ENCODE data around the gene AFDN. TPM values are rescaled to one million over a fixed set of nuclear protein-coding genes. Genes with fewer than 3 reads are reported as not detected.

The AFDN gene
- total and polyA plus RNA-seq, 2 of the 8 experiments (the other 6 are each of a cell fraction or from before 2014, with no cell fraction given): 53.4 to 192 TPM

DNA sequence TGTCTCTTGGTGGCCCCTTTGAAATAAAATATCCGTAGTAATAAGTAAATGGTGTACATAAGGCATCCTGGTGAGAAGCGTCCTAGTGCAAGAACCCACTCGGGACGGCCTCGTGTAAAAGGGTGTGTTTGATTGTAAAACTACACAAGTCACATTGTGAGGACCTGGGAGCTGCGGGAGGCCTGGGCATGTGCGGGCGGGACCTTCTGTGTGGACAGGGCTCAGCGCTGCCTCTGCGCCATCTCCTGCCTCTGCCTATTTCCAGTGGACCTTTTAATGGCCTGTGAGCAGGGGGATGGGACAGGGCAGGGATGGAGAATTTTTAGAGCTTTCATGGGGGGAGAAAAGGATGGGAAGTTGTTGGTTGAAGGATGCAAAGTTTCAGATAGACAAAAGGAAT is 145.5 kb downstream of the AFDN start (continued):
- TF ChIP-seq CTBP2 (IDR thresholded peaks at IDR 0.05; ENCODE audit: borderline replicate concordance, insufficient read depth, insufficient read length, low read length): no peak
- no peak for TF ChIP-seq RBBP5 (IDR thresholded peaks at IDR 0.05; ENCODE audit: borderline replicate concordance, low read depth, low read length)
- no peak for TF ChIP-seq SP2 (IDR thresholded peaks at IDR 0.05; ENCODE audit: low read length)

Measured in H1 (cell line).